HCT116 (cell line): ENCODE results near the gene CAMP. TPM values are rescaled to one million over a fixed set of nuclear protein-coding genes. Genes with fewer than 3 reads are reported as not detected.
"Not testable (repeated sequence)": the region's sequence is repeated elsewhere in the genome, so short reads cannot be mapped to it uniquely, and the experiment has no call there.

ENCODE experiments used
- ATAC-seq: fragments of 200-7000 bp; cut with Tn5 transposase; 2 replicates; pipeline ENCODE4 v1.9.1; 2020; ENCODE audit warnings: mild to moderate bottlenecking, moderate library complexity
- BruUV-seq: library from RNA; stranded (reverse); fragments of 400-500 nt; replicated peaks from 2 replicates; lab custom pipeline; 2021; lab: Mats Ljungman, UMichigan
- CTCF ChIA-PET: fragments of 300-600 bp; sonication (Branson Sonifier 250); formaldehyde crosslinking; loops from one replicate; lab custom pipeline; 2021; ENCODE audit warnings: antibody characterized with exemption; lab: Charles Lee
- POLR2A ChIA-PET: fragments of 300-600, 350-600 bp; sonication (Branson Sonifier 250); formaldehyde crosslinking; loops from one replicate; lab custom pipeline; 2021; ENCODE audit warnings: antibody characterized with exemption; lab: Charles Lee
- RAD21 ChIA-PET, 2 experiments: fragments of 300-600 bp; sonication (Branson Sonifier 250); formaldehyde crosslinking; loops; one replicate each; lab custom pipeline; 2023; ENCODE audit warnings: low total read pairs in 2 of 2; ENCODE audit not compliant: uncharacterized antibody in 2 of 2, unreplicated experiment in 2 of 2, low non-redundant PET in 1 of 2; lab: Charles Lee
- DNase-seq: peaks from one replicate; pipeline ENCODE4 v3.0.0-alpha.2; 2010; ENCODE audit warnings: low read depth, low spot score
- H2AFZ ChIP-seq: fragments of 200-600 bp; shearing (Covaris generic), sonication (generic); 2 replicates; pipeline ENCODE4 v1.6.1; 2017; ENCODE audit warnings: low read depth, mixed run types, mixed read lengths, antibody characterized with exemption, low read length; ENCODE audit not compliant: poor library complexity, severe bottlenecking
- H3K27ac ChIP-seq: 2 replicates; pipeline ENCODE4 v1.5.1; 2012; ENCODE audit warnings: low read depth, low read length
- H3K27me3 ChIP-seq: fragments of 200-600 bp; sonication (generic); 2 replicates; pipeline ENCODE4 v1.6.1; 2016; ENCODE audit warnings: mixed run types, low read length, mixed read lengths; ENCODE audit not compliant: insufficient read depth
- H3K36me3 ChIP-seq, 2 experiments: fragments of 200-500 bp in 1 of 2; fragments of 200-600 bp in 1 of 2; sonication (Bioruptor generic) in 1 of 2; sonication (generic) in 1 of 2; 2 replicates each; pipeline versions ENCODE4 v1.5.1 to v1.6.1; 2014 to 2016; ENCODE audit warnings: low read length in 2 of 2, inconsistent platforms in 1 of 2, mixed read lengths in 1 of 2, mixed run types in 1 of 2; ENCODE audit not compliant: insufficient read depth in 2 of 2, control insufficient read depth in 1 of 2
- H3K4me1 ChIP-seq, 2 experiments: fragments of 200-600 bp in 1 of 2; sonication (generic) in 1 of 2; 2 replicates each; pipeline versions ENCODE4 v1.5.1 to v1.6.1; 2012 to 2017; ENCODE audit warnings: low read length in 2 of 2, inconsistent platforms in 1 of 2, mild to moderate bottlenecking in 1 of 2, mixed read lengths in 1 of 2, mixed run types in 1 of 2, moderate library complexity in 1 of 2; ENCODE audit not compliant: insufficient read depth in 2 of 2, control insufficient read depth in 1 of 2
- H3K4me2 ChIP-seq: fragments of 200-600 bp; sonication (generic); 2 replicates; pipeline ENCODE4 v1.6.1; 2017; ENCODE audit warnings: mixed run types, low read length, mixed read lengths
- H3K4me3 ChIP-seq, 2 experiments: fragments of 200-600 bp in 1 of 2; sonication (generic) in 1 of 2; replicated peaks in 1 of 2; 2 replicates each; pipeline ENCODE4 v1.5.1; 2011 to 2016; ENCODE audit warnings: low read length in 2 of 2, control low read depth in 1 of 2, low read depth in 1 of 2, mild to moderate bottlenecking in 1 of 2, mixed read lengths in 1 of 2, mixed run types in 1 of 2
- H3K79me2 ChIP-seq: fragments of 200-600 bp; sonication (generic); 2 replicates; pipeline ENCODE4 v1.6.1; 2017; ENCODE audit warnings: mild to moderate bottlenecking, mixed run types, low read length, moderate library complexity, mixed read lengths; ENCODE audit not compliant: insufficient read depth
- H3K9ac ChIP-seq: fragments of 200-600 bp; sonication (generic); 2 replicates; pipeline ENCODE4 v1.6.1; 2016; ENCODE audit warnings: low read length, mixed read lengths
- H3K9me2 ChIP-seq: fragments of 200-600 bp; sonication (generic), shearing (Covaris generic); 2 replicates; pipeline ENCODE4 v1.6.1; 2017; ENCODE audit warnings: mixed run types, mild to moderate bottlenecking, moderate library complexity; ENCODE audit not compliant: insufficient read depth
- H3K9me3 ChIP-seq, 2 experiments: fragments of 200-500 bp in 1 of 2; fragments of 200-600 bp in 1 of 2; sonication (Bioruptor generic) in 1 of 2; sonication (generic) in 1 of 2; 2 replicates each; pipeline ENCODE4 v1.6.1; 2014 to 2017; ENCODE audit warnings: low read length in 2 of 2, mixed read lengths in 2 of 2, inconsistent platforms in 1 of 2, low read depth in 1 of 2, mild to moderate bottlenecking in 1 of 2, mixed run types in 1 of 2, moderate library complexity in 1 of 2; ENCODE audit not compliant: control insufficient read depth in 1 of 2, insufficient read depth in 1 of 2
- H4K20me1 ChIP-seq: fragments of 200-600 bp; sonication (generic), shearing (Covaris generic); 2 replicates; pipeline ENCODE4 v1.6.1; 2017; ENCODE audit warnings: mixed run types, mild to moderate bottlenecking, moderate library complexity; ENCODE audit not compliant: insufficient read depth
- EZH2 ChIP-seq: fragments of 200-600 bp; sonication (generic); IDR thresholded peaks from 2 replicates; pipeline ENCODE4 v1.6.1; 2017; ENCODE audit warnings: antibody characterized with exemption, mixed run types
- SRF ChIP-seq: IDR thresholded peaks from 2 replicates; pipeline ENCODE4 v1.6.1; 2012; ENCODE audit warnings: low read depth
- intact Hi-C: fragments of 100-400 bp; cut with micrococcal nuclease; formaldehyde crosslinking; loops from 2 replicates; pipeline ENCODE4 v1.10.0; 2022
- total RNA-seq: library from RNA; stranded (reverse); gene quantifications from one replicate; pipeline ENCODE4 v1.2.1, GENCODE V29; 2021; ENCODE audit not compliant: unreplicated experiment

Gene CAMP
- total RNA-seq, 1 experiment from 2014 or later, result not detected

DNA sequence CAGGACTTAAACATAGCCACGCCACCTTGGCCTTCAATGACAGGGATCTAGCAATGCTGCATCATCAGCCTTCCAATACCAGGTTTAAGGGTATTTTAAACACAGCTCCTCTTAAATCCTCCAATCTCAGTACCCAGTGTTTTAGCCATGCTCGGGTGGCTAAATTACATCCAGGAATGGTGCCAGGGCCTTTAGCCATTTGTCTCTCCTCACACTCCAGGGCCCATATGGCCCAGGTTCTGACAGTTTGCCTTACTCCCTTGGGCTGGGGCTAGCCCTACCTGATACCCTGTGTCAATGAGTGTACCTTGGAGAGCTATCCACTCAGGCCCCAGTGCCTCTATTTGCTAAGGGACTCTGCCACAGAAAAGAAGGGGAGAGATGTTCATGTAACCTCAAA, 47.0 kb downstream of the CAMP start:
- no peaks in the 10 kb centered on the region for H4K20me1 ChIP-seq
- H3K9ac ChIP-seq, result no peak overlapping the region
- H2AFZ ChIP-seq, result no peak overlapping the region
- H3K9me3 ChIP-seq, result no peaks in the 10 kb centered on the region
- no peak overlapping the region for H3K27ac ChIP-seq
- H3K4me2 ChIP-seq, result no peak overlapping the region
- H3K27me3 ChIP-seq, result no peaks in the 10 kb centered on the region
- no TSS peak for BruUV-seq
- DNase-seq (no peak), ATAC-seq (no peak)
- H3K4me3 ChIP-seq, result no peak overlapping the region
- TF ChIP-seq SRF, result no peak
- no peak for TF ChIP-seq EZH2
- no peaks in the 10 kb centered on the region for H3K9me2 ChIP-seq
- H3K36me3 ChIP-seq, result peaks cover 8 to 22% of the 10 kb centered on the region in 2 experiments; a peak in 3 of 4 replicates
- H3K79me2 ChIP-seq, result no peaks in the 10 kb centered on the region
- POLR2A ChIA-PET, result no interaction called here
- RAD21 ChIA-PET, result interaction anchor here in 1 of 2 experiments (0.5 to 0.6 kb wide), 2 partner anchors 27 to 94 kb away, joined by 3 to 4 read pairs; no protein-coding TSS in a partner anchor
- CTCF ChIA-PET, result interaction anchor here (1.3 to 2.7 kb wide), 2 partner anchors 166 kb away, joined by 8 to 32 read pairs; no protein-coding TSS in a partner anchor
- intact Hi-C loops, result no loop called here
- H3K4me1 ChIP-seq, result peaks cover 0 to 6% of the 10 kb centered on the region in 2 experiments; a peak in 1 of 4 replicates

GRCh38 chr3:48271223-48271622, 47.9 kb downstream of the CAMP start:
- peaks cover 8 to 17% of the 10 kb centered on the region in 2 experiments; a peak in 3 of 4 replicates for H3K36me3 ChIP-seq
- H3K4me3 ChIP-seq, ATAC-seq, H3K4me2 ChIP-seq, POLR2A ChIA-PET, H2AFZ ChIP-seq, H3K79me2 ChIP-seq, H3K9ac ChIP-seq, H3K9me3 ChIP-seq, BruUV-seq, DNase-seq, H3K27me3 ChIP-seq, RAD21 ChIA-PET, H3K27ac ChIP-seq, H4K20me1 ChIP-seq, intact Hi-C loops, H3K4me1 ChIP-seq, H3K9me2 ChIP-seq: not testable (repeated sequence)
- CTCF ChIA-PET, result interaction anchor here (0.7 to 2.7 kb wide), 3 partner anchors 130 to 169 kb away, joined by 3 to 32 read pairs (median 4); partner anchors contain the start of genes CCDC51 and TMA7
